ENCODE measurements around the gene CLK3. TPM values are rescaled to one million over a fixed set of nuclear protein-coding genes. Genes with fewer than 3 reads are reported as not detected.

Gene CLK3
- total and polyA plus RNA-seq, 2 donors (not counting 3 experiments of a cell fraction or from before 2014, with no cell fraction given): 75.5 to 121 TPM

GRCh38 chr15:74613089-74613952 is 2.3 kb upstream of the CLK3 start:
- FAIRE-seq (no peak), DNase-seq (ENCODE audit: low read depth, low spot score) (no peak)
- Histone ChIP-seq H3K9ac (replicated peaks; ENCODE audit: extremely low read depth, insufficient read depth, low read length) (no peak overlapping the region), H3K9me1 (replicated peaks; ENCODE audit: control insufficient read depth, extremely low read depth, insufficient read depth, low read length) (no peaks in the 10 kb centered on the region), H4K20me1 (replicated peaks; ENCODE audit: control insufficient read depth, extremely low read depth, insufficient read depth, low read length) (peaks cover 6% of the 10 kb centered on the region), H3K36me3 (ENCODE audit: control insufficient read depth in 2 of 2, extremely low read depth in 1 of 2, insufficient read depth in 2 of 2, low read length in 2 of 2) (no peaks in the 10 kb centered on the region), H3K27ac (ENCODE audit: insufficient read depth, low read depth, low read length) (no peak overlapping the region), H3K4me2 (ENCODE audit: insufficient read depth, low read length) (no peak overlapping the region), H3K9me3 (replicated peaks; ENCODE audit: control insufficient read depth, insufficient read depth, low read length) (no peaks in the 10 kb centered on the region), H3K79me2 (ENCODE audit: control insufficient read depth, insufficient read depth, low read length) (peaks cover 27% of the 10 kb centered on the region), H3K4me1 (ENCODE audit: control insufficient read depth, extremely low read depth, insufficient read depth, low read length) (peaks cover 9% of the 10 kb centered on the region), H3K27me3 (ENCODE audit: control insufficient read depth in 2 of 2, insufficient read depth in 2 of 2, low read length in 2 of 2) (no peaks in the 10 kb centered on the region), H3K4me3 (replicated peaks in 1 of 3; ENCODE audit: insufficient read depth in 1 of 3, low read depth in 1 of 3, low read length in 3 of 3) (no peak overlapping the region), H2AFZ (ENCODE audit: low read depth, low read length) (no peak overlapping the region)
- TF ChIP-seq CTCF (IDR thresholded peaks at IDR 0.05; ENCODE audit: extremely low read depth in 1 of 2, insufficient read depth in 1 of 2, low read depth in 1 of 2, low read length in 2 of 2) (no peak), MYC (IDR thresholded peaks at IDR 0.05; ENCODE audit: low read depth, low read length) (no peak)
- no TSS peak for BruUV-seq (replicated peaks)
- ChIA-PET CTCF (interaction anchor here (1.3 to 3.1 kb wide), 3 partner anchors 15 to 67 kb away, joined by 3 to 7 read pairs (median 5); no protein-coding TSS in a partner anchor), POLR2A (interaction anchor here (1.1 to 1.7 kb wide), 2 partner anchors 15 to 67 kb away, joined by 3 to 5 read pairs; no protein-coding TSS in a partner anchor)
- intact Hi-C loops (cut with micrococcal nuclease) (no loop called here), dilution Hi-C loops (cut with MboI; ENCODE audit: extremely low pct_ligation_motif_present, low sequenced_read_pairs) (no loop called here)

All from endothelial cell of umbilical vein (primary cell).